Measurements from ENCODE around the gene NEB.

GRCh38 chr2:151716721-151717120 lies 17.6 kb downstream of the NEB start:
- TF ChIP-seq CTCF (IDR thresholded peaks at IDR 0.05; ENCODE audit: low read depth, low read length, poor library complexity, severe bottlenecking) (no peak), EZH2phosphoT487 (IDR thresholded peaks at IDR 0.05; ENCODE audit: borderline replicate concordance, low read length) (no peak)
